Measurements from ENCODE around the gene MRPL12. TPM values are rescaled to one million over a fixed set of nuclear protein-coding genes. Genes with fewer than 3 reads are reported as not detected.

Gene MRPL12
- total and polyA plus RNA-seq, 2 of the 13 experiments (the other 11 are each of a cell fraction or from before 2014, with no cell fraction given): 39.1 to 94.1 TPM

DNA sequence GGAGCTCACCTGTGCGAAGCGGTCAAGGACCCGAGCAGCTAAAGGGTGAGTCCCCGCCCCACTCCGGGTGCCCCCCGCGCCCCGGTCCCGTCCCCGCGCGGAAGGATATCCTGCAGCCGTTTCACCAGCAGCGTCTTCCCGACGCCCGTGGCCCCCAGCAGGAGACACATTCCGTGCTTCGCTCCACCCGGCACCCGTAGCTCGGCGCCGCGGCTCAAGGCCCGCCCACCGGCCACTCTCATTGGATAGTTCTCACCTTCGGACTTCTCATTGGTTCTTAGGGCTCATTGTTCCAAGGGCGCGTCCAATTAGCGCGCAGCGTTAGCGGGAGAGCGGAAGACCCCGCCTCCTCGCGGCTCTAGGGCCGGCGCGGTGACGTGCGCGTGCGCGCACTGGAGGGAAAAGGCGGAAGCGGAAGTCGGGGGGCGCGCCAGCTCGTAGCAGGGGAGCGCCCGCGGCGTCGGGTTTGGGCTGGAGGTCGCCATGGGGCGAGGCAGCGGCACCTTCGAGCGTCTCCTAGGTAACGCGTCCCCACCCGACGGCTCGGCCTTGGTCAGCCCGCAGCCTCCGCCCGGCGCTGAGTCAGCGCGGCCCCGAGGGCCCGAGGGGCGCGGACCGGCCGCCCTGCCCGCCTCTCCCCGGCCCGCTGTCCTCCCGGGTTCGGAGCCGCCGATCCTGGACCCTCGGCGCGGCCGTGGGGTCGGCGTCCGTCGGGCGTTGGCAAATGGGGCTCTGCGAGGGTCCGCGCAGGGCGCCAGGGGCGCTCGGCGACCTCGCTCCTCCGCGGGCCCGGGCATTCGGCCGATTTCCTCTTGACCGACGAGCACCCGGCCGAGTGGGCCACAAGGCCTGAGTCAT lies 19.4 kb upstream of the MRPL12 start, which contains the start of the genes ARL16 and HGS (continued):
- TF ChIP-seq, protein P1, sequence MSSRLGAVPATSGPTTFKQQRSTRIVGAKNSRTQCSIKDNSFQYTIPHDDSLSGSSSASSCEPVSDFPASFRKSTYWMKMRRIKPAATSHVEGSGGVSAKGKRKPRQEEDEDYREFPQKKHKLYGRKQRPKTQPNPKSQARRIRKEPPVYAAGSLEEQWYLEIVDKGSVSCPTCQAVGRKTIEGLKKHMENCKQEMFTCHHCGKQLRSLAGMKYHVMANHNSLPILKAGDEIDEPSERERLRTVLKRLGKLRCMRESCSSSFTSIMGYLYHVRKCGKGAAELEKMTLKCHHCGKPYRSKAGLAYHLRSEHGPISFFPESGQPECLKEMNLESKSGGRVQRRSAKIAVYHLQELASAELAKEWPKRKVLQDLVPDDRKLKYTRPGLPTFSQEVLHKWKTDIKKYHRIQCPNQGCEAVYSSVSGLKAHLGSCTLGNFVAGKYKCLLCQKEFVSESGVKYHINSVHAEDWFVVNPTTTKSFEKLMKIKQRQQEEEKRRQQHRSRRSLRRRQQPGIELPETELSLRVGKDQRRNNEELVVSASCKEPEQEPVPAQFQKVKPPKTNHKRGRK (CRISPR knock-in tag; IDR thresholded peaks at IDR 0.05): no peak
- TF ChIP-seq MAFG (CRISPR knock-in tag; IDR thresholded peaks at IDR 0.05): no peak
- TF ChIP-seq, protein P2, sequence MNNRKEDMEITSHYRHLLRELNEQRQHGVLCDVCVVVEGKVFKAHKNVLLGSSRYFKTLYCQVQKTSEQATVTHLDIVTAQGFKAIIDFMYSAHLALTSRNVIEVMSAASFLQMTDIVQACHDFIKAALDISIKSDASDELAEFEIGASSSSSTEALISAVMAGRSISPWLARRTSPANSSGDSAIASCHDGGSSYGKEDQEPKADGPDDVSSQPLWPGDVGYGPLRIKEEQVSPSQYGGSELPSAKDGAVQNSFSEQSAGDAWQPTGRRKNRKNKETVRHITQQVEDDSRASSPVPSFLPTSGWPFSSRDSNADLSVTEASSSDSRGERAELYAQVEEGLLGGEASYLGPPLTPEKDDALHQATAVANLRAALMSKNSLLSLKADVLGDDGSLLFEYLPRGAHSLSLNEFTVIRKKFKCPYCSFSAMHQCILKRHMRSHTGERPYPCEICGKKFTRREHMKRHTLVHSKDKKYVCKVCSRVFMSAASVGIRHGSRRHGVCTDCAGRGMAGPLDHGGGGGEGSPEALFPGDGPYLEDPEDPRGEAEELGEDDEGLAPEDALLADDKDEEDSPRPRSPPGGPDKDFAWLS (CRISPR knock-in tag; IDR thresholded peaks at IDR 0.05; ENCODE audit: borderline replicate concordance): no peak
- TF ChIP-seq ZNF256 (CRISPR knock-in tag; conservative IDR thresholded peaks at IDR 0.05): no peak
- TF ChIP-seq ZNF432 (CRISPR knock-in tag; IDR thresholded peaks at IDR 0.05; ENCODE audit: borderline replicate concordance): no peak
- TF ChIP-seq ZNF101 (CRISPR knock-in tag; IDR thresholded peaks at IDR 0.05; ENCODE audit: borderline replicate concordance, low read depth): no peak
- no peak for TF ChIP-seq ATRX (CRISPR knock-in tag; IDR thresholded peaks at IDR 0.05; ENCODE audit: borderline replicate concordance)
- peak; percentile 4; the same call in 1 of the 2 replicates for TF ChIP-seq ZNF747 (CRISPR knock-in tag; IDR thresholded peaks at IDR 0.05; ENCODE audit: borderline replicate concordance)
- TF ChIP-seq MAFF (IDR thresholded peaks at IDR 0.05; ENCODE audit: low read depth, low read length): no peak
- peak; percentile 94 for TF ChIP-seq RBFOX2 (IDR thresholded peaks at IDR 0.05; ENCODE audit: low read depth, low read length)
- peak; percentile 35; the same call in 1 of the 2 replicates for TF ChIP-seq ZNF451 (CRISPR knock-in tag; IDR thresholded peaks at IDR 0.05)
- TF ChIP-seq MED8 (CRISPR knock-in tag; IDR thresholded peaks at IDR 0.05; ENCODE audit: insufficient replicate concordance): peak; percentile 64
- no peak for TF ChIP-seq RBAK (CRISPR knock-in tag; IDR thresholded peaks at IDR 0.05)

Measured in HepG2 (cell line).